HG02759 (cell line): Measurements from ENCODE around the gene ATG9A.
A peak's percentile ranks its signal among the peaks of the same experiment; 100 is the strongest.

Experiments used
- ATAC-seq: cut with Tn5 transposase; IDR thresholded peaks from one replicate; pipeline ENCODE4 v1.9.1; 2021; ENCODE audit warnings: mild to moderate bottlenecking, moderate library complexity; ENCODE audit not compliant: unreplicated experiment

Gene ATG9A

DNA sequence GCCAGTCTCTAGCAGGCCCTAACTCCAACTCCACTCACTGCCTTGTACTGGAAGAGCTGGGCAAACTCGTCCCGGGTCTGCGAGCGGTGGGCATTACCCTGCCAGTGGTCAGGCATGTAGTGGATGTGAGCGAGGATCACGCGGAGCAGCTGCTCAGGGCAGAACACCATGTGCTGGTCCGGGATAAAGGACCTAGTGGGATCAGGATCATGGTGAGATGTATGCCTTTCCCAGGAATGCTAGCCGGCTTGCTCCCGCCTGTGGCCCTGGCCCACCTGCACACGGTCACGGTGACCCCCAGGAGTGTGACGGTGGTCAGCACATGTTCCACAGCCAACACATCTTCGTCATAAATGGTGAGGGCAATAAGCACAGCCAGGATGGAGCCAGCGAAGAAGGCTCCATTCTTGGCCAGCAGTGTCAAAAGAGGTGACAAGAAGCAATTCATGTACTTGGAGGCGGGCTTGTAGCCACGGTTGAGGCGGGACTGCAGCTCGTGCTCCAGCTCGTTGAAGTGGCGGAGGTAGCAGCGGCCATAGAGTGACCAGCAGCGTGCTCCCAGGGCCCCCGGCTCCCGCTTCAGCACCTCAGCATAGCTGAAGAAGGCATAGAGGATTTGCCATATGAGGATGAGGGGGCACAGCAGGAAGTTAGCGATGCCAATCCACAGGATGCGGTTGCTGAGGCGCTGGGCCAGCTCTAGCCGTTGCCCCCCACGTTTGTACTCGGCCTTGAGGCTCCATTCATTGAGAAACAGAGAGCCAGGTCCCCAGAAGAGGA, 5.4 kb downstream of the ATG9A start:
- no peak for ATAC-seq

DNA sequence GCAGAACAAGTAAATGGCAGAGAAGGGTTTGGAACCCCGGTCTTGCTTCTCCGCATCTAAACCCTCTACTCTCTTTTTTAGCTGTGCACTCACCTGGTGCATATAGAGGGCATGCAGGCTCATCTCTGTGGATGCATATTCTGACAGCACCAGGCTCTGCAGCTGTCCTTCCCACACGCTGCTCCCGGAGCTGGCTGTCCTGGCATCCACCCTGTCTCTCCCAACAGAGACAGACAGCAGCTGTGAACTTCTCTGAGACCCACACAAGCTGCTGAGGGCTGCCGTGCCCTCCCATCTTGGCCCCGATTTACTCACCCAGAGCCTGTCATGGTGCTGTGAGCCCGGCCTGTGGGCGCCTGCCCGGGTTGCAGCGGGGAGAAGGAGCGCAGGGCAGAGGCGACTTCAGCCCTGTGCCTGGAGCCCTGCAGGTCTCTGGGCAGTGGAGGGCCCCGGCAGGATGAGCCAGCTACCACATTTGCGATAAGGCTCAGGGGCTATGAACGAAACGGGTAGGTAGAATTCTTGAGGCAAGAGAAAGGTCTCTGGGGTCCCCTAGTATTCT, 7.4 kb downstream of the ATG9A start:
- no peak for ATAC-seq

DNA sequence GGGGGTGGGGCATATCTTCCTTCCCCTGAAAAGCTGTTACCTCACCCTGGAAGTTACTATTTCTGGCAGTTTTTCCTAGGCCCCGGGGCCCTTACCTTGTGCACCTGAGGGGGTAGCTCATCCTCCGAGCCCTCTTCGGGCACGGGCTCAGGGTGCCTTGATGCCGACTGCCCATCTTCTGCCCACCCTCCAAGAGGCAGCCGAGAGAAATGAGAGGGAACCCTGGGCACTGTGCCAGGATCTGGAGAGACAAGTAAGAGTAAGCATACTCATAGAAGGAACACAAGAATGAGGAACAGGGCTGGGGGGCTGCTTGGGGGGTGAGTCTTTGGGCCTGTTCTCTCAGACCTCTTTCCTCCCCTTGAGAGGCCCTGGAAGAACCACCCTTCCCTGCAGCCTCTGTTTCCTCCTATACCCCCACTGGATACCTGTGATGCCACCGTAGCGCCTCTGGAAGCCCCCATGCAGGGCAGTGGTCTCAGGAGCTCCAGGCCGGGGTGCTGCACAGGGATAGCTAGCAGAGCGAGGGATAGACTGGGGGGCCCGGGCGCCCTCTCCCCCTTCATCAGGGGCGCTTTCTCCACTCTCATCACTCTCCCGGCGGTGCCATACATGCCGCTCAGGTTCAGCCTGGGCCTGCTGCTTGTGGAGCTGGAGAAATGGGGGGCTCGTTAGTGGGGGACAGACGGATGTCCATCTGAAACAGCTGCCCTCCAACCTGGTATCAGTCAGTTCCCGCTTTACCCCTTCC, 8.6 kb downstream of the ATG9A start:
- ATAC-seq: no peak

DNA sequence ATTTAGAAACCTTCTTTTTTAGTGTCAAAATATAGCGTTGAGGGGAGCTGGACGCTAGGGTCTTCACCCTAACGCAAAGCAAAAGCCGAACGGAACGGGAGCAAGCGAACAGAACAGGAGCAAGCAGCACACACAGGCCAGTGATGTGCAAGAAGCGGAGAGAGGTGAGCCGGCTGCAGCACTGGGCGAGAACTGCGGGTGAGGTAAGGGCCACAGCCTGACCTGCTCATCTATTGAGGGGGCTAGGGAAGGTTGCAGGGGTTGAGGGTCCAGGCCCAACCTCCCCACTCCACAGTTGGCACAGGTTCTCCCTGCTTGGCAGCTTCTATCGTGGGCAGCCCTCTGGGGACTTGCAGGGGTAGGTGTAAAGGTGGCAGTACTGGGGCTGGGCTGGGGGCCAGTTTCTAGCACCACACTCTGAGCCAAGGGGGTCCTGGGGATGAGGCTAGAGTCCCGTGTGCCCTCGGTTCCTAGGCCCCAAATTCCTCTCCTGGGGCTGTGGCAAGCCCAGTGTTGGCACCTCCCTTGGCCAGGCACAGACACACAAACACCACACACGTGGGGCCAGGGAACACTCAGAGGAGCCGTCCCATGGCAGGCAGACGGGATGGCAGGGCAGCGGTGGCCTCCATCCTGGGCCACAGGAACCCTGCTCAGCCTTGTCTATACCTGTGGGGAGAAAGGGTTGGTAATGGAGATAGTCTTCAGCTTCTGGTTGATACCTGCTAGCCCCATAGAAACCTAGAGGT, 9.5 kb downstream of the ATG9A start:
- no peak for ATAC-seq

DNA sequence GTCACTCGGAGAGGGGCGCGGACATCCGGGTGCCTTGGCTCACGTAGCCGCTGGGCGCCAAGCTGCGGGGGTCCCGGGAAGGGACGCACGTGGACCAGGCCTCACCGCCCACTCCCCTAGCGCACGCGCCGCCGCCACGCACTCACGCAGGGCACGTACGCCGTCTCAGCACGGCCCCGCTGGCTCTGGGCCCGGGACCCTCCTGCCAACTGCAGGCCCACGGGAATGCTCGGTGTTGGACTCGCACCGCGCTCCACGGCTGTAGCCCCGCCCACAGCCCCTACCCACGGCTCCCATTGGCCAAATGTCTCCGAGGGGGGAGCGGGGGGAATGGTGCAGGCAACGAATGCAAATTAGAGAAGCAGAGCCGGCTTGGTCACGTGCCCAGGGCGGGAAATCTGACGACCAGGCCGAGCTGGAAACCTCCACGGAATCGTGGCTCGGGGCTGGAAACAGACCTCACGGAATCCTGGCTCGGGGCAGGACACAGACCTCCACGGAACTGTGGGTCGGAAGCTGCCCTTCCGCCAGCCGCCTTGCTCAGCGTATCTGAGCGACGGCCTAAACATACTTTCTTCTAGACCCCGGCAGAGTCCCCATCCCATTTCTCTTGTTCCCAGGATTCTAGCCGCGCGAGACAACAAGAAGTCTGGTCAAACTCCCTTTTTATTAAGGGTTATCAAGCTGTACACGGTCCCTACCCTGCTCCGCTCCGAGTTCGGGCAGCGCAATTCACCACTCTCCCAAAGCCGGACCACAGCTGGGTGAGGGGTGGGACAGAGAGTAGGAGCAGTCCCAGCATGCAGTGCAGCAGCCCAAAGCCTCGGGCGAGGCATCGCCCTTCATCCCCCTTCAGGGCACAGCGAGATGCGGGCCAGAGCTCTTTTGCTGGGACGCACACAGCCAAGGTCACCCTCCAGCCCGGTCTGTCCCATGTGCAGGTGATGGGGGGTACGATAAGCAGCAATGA, 10.4 kb downstream of the ATG9A start, which contains the start of gene ABCB6:
Gene ABCB6, minus strand, starts transcription at position 227 of the 970 bp plus-strand sequence. CDS start 285 bp downstream, outside the sequence.
- ATAC-seq: peak; percentile 79

DNA sequence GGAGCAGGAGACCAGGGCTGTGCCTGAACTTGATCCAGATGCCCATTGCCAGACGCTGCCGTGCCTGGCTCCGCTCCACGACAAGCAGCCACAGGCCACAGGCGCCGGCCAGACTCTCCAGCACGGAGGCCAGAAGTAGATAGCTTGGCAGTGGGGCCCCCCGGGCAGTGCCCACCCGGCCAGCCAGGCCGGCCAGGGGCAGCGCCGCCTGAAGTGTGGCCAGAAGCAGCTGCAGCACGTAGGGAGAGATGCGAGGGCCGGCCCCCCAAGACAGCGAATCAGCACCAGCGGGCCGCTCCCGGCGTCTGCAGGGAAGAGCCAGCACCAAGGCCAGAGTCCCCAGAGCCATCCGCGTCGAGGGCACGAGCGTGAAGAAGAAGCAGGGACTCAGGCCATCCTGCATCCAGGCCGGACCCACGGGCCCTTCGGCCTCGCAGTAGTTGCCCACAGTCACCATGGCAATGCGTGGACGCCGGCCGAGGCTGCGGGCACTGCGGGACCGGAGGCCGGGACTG, 11.2 kb downstream of the ATG9A start:
- peak; percentile 30 for ATAC-seq

DNA sequence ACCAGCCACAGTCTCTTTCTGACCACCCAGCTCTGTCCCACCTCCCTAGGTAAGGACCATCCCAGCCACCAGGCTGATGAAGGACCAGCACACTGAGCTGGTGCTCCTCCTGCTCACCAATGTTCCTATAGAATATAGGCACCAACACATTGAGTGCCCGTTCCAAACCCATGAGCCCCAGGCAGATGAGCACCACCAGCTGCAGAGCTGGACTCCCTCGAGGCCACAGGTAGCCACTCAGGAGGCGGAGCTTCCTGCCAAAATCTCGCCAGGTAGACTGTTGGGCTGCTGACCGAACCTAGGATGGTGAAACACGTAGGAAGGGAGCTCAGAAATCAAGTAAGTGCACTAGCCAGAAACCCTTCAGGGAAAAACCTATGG, 12.9 kb downstream of the ATG9A start:
- ATAC-seq: no peak

GRCh38 chr2:219215871-219216534, 13.4 kb downstream of the ATG9A start:
- no peak for ATAC-seq

- no peak for ATAC-seq
These were observed 14.7 kb downstream of the ATG9A start for GRCh38 chr2:219214786-219215185.

DNA sequence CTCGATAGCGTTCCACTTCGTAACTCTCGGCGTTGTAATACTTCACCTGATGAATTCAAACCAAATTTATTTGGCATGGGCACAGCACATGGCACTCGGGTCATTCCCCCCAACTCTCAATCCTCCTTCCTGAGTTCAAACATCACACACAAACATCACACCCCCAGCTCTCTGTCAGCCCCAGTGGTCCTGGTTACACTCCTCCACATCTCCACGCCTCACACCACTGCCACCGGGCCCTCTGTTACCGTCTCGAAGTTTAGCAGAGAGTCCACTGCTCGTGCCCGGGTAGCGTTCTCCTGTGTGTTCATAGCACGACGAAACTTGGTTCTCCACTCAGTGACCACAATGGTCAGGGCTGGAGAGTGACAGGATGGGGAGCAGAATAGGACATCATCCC, 15.3 kb downstream of the ATG9A start:
- ATAC-seq: no peak

GRCh38 chr2:219213486-219214071, 15.9 kb downstream of the ATG9A start:
- no peak for ATAC-seq

DNA sequence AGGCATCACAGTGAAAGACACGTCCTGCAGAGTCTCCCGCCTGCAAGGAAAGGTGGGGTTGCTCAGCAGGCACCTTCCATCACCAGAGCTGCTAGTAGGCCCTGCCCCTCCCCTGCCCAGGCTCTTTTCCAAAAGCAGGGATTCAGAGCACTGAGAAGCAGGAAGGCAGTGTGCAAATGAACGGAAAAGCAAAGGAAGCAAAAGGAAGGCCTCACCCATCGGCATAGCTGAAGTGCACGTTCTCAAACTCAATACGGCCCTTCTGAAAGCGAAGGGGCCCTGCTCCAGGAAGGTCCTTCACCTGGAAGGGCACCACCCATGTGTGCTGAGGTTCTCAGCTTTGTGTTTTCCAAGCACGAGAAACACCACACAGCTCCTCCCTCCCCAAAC, 16.4 kb downstream of the ATG9A start:
- ATAC-seq: no peak

GRCh38 chr2:219210886-219211362, 18.5 kb downstream of the ATG9A start:
- ATAC-seq: no peak

DNA sequence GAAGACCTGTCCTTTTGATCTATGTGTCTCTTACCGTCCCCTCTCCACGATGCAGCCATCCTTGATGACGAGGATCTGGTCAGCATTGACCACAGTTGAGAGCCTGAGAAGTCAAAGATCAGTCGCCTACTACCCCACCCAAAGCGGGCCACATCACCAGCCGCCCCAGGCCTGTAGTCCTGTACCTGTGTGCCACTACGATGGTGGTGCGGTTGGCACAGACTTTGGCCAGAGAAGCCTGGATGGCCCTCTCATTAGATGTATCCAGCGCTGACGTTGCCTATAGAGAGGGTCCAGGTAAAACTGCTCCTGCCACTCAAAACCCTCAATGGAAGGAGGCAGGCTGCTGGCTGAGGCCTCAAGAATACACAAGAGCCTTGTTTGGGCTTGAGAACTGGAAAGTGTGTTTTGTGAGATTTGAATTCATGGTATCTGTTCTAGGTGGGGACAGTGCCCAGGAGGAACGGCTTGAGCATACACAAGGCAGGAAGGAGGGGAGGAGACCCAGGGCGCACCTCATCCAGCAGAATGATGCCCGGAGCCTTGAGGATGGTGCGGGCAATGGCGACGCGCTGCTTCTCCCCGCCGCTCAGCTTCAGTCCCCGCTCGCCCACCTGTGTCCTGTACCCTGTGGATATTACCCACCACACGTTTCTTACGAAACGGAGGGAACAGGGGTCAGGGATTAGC, 19.1 kb downstream of the ATG9A start:
- ATAC-seq: no peak

DNA sequence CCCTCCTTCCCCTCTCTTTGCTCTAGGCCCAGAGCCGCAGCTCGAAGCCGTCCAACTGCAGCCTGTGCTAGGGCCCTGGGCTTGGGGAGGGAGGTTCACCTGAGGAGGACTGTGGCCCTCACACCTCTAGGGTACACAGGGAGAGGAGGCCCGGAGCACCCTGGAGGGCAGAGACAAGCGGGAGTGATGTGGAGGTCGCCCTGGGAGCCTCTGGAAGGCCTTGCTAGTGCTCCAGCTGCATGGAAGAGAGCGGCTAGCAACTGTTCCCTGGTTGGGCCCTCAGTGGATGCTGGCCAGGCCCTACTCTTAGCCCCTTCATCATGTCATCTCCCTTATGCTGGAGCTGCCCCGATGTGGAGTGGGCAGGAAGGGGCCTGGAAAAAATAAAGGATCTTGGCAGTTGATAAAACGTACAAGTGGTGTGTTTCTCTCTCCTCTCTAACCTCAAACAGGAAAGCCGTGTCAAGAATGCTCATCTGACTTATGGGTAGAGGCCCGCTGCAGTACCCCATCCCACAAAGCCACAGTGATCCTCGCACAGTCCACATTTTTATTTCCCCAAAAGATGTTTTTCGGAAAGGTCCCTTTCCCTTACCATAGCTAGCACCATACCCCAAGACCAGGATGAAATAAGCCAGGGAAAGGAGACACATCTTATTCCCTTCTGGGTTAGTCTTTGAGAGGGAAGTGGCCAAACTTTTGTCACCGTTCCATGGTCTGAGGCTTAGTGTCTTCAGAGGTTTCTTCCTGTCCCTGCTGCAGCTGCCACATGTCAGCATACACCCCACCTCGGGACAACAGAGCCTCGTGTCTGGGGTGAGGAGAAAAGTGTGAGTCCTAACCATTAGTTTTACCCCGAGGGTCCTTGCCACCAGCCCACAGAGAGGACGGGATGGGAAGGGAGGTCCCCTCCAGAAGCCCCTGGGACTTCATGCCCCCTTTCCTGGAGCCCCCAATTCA, 19.9 kb downstream of the ATG9A start:
- no peak for ATAC-seq

DNA sequence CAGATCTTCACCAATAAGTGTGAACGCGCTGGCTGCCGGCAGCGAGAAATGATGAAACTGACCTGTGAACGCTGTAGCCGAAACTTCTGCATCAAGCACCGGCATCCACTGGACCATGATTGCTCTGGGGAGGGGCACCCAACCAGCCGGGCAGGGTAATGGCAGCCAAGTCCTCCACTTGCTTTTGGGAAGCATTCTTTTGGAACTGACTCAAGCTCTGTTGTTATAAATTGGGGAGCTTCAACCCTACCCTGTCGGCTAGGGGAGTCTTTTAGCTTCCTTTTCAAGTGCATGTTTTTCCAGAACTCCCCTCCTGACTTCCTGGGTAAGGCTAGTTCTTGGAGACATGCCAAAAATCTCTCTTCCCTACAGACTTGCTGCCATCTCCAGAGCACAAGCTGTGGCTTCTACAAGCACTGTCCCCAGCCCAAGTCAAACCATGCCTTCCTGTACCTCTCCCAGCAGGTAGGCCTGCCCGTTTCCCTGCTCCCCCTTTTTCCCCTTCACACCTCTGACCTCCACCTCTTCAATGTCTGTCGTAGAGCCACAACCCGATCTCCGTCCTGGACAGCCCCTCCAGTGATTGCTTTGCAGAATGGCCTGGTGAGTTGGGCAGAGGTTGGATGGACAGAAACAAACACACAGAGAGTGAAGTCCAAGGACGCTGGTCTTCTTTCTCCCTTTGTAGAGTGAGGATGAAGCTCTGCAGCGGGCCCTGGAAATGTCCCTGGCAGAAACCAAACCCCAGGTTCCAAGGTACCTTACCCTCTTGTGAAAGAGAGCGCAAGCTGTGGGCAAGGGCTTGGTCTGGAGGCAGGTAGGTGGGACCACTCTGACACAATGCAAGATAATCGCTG, 21.3 kb downstream of the ATG9A start:
- no peak for ATAC-seq
